ENCODE data around the gene VPS33B.
"Not testable (repeated sequence)": the region's sequence is repeated elsewhere in the genome, so short reads cannot be mapped to it uniquely, and the experiment has no call there.

The VPS33B gene

GRCh38 chr15:91031796-91032195 lies 9.4 kb upstream of the VPS33B start:
- DNase-seq (ENCODE audit: low spot score): no peak

GRCh38 chr15:91027677-91028076 lies 5.3 kb upstream of the VPS33B start:
- no peak for DNase-seq (ENCODE audit: low spot score)

- no peak for DNase-seq (ENCODE audit: low spot score)
These were observed 1.3 kb upstream of the VPS33B start for GRCh38 chr15:91023720-91024119.

GRCh38 chr15:91022832-91023129 lies 387 bp upstream of the VPS33B start:
- DNase-seq (ENCODE audit: low spot score): no peak

GRCh38 chr15:91021516-91022074 lies 799 bp downstream of the VPS33B start:
- DNase-seq (ENCODE audit: low spot score): no peak

- no peak for DNase-seq (ENCODE audit: low spot score)
These were observed 4.2 kb downstream of the VPS33B start for GRCh38 chr15:91018158-91018557.

- no peak for DNase-seq (ENCODE audit: low spot score)
These were observed 4.7 kb downstream of the VPS33B start for GRCh38 chr15:91017716-91018115.

- DNase-seq (ENCODE audit: low spot score): not testable (repeated sequence)
These were observed 8.7 kb downstream of the VPS33B start for GRCh38 chr15:91013701-91014100.

GRCh38 chr15:91007266-91007665 lies 15.1 kb downstream of the VPS33B start:
- DNase-seq (ENCODE audit: low spot score): no peak

GRCh38 chr15:91001209-91001608 lies 21.2 kb downstream of the VPS33B start:
- no peak for DNase-seq (ENCODE audit: low spot score)

- no peak for DNase-seq (ENCODE audit: low spot score)
These were observed 23.7 kb downstream of the VPS33B start for GRCh38 chr15:90998737-90999136.

GRCh38 chr15:90994417-90995311 lies 27.7 kb downstream of the VPS33B start, which contains the start of gene PRC1:
Gene PRC1, minus strand, starts transcription at chr15:90994535. Its CDS starts 118 bp downstream, at chr15:90994417.
- peak; percentile 98 for DNase-seq (ENCODE audit: low spot score)

GRCh38 chr15:90994059-90994416 lies 28.4 kb downstream of the VPS33B start:
- DNase-seq (ENCODE audit: low spot score): no peak

- DNase-seq (ENCODE audit: low spot score): peak; percentile 39
These were observed 30.7 kb downstream of the VPS33B start for GRCh38 chr15:90991587-90992285.

- DNase-seq (ENCODE audit: low spot score): no peak
These were observed 31.9 kb downstream of the VPS33B start for GRCh38 chr15:90990446-90990845.

GRCh38 chr15:90989040-90989768 lies 33.2 kb downstream of the VPS33B start:
- no peak for DNase-seq (ENCODE audit: low spot score)

GRCh38 chr15:90988296-90988695 lies 34.1 kb downstream of the VPS33B start:
- DNase-seq (ENCODE audit: low spot score): no peak

- peak; percentile 17 for DNase-seq (ENCODE audit: low spot score)
These were observed 34.7 kb downstream of the VPS33B start for GRCh38 chr15:90987561-90988141.

- DNase-seq (ENCODE audit: low spot score): no peak
These were observed 35.4 kb downstream of the VPS33B start for GRCh38 chr15:90986790-90987507.

- DNase-seq (ENCODE audit: low spot score): no peak
These were observed 40.3 kb downstream of the VPS33B start for GRCh38 chr15:90982135-90982534.

- DNase-seq (ENCODE audit: low spot score): no peak
These were observed 40.7 kb downstream of the VPS33B start for GRCh38 chr15:90981681-90982080.

Data from hematopoietic multipotent progenitor cell treated with erythropoietin and hydrocortisone succinate and interleukin-3 and kit ligand, for 17 days (in vitro differentiated cells).